HepG2 (cell line): ENCODE data around the gene TEX19. TPM values are rescaled to one million over a fixed set of nuclear protein-coding genes. Genes with fewer than 3 reads are reported as not detected.

Experiments used
- ATAC-seq: fragments of 200-7000 bp; cut with Tn5 transposase; 3 replicates; pipeline ENCODE4 v1.9.1; 2020; ENCODE audit warnings: mild to moderate bottlenecking, moderate library complexity
- BruUV-seq: library from RNA; stranded (reverse); fragments of 400-500 nt; replicated peaks from 2 replicates; lab custom pipeline; 2021; lab: Mats Ljungman, UMichigan
- CTCF ChIA-PET: fragments of 300-600 bp; formaldehyde crosslinking; extraction: SDS; loops from one replicate; lab custom pipeline; 2021; ENCODE audit warnings: low total read pairs, inconsistent platforms, low intra/inter-chr PET ratio; lab: Yijun Ruan, JAX
- POLR2A ChIA-PET: fragments of 350-600 bp; sonication (Branson Sonifier 250); formaldehyde crosslinking; loops from one replicate; lab custom pipeline; 2020; ENCODE audit warnings: antibody characterized with exemption, inconsistent platforms; lab: Yijun Ruan, JAX
- DNase-seq: peaks from one replicate; pipeline ENCODE4 v3.0.0-alpha.2; 2015; ENCODE audit warnings: low spot score
- FAIRE-seq: peaks from 3 replicates; lab custom pipeline; 2011; peaks lifted over from hg19 to GRCh38; lab: Jason Lieb, UNC
- H2AFZ ChIP-seq: one replicate; pipeline ENCODE4 v1.6.1; 2011; ENCODE audit warnings: low read length, inconsistent platforms
- H3K27ac ChIP-seq: fragments of 300-600 bp; 3 replicates; pipeline ENCODE4 v1.8.0; 2011; ENCODE audit warnings: mixed run types, mild to moderate bottlenecking, mixed read lengths, low read length, inconsistent platforms; ENCODE audit not compliant: insufficient read depth; ENCODE audit errors: extremely low read length
- H3K27me3 ChIP-seq, 2 experiments: fragments of 200-600 bp in 1 of 2; 2 replicates in 1 of 2; 3 replicates in 1 of 2; pipeline versions ENCODE4 v1.6.0 to v1.8.0; 2011; ENCODE audit warnings: low read length in 2 of 2, mild to moderate bottlenecking in 2 of 2, moderate library complexity in 2 of 2, inconsistent platforms in 1 of 2; ENCODE audit not compliant: insufficient read depth in 2 of 2, control insufficient read depth in 1 of 2
- H3K36me3 ChIP-seq, 2 experiments: fragments of 200-600 bp in 1 of 2; replicated peaks in 1 of 2; 2 replicates in 1 of 2; 3 replicates in 1 of 2; pipeline versions ENCODE4 v1.5.1 to v1.8.0; 2011; ENCODE audit warnings: low read length in 2 of 2, inconsistent platforms in 1 of 2; ENCODE audit not compliant: insufficient read depth in 2 of 2, control insufficient read depth in 1 of 2
- H3K4me1 ChIP-seq: 2 replicates; pipeline ENCODE4 v1.5.1; 2012; ENCODE audit warnings: low read length, inconsistent platforms; ENCODE audit not compliant: insufficient read depth
- H3K4me2 ChIP-seq: 2 replicates; pipeline ENCODE4 v1.6.0; 2011; ENCODE audit warnings: low read depth, low read length, inconsistent platforms
- H3K4me3 ChIP-seq, 3 experiments: fragments of 200-600 bp in 1 of 3; sonication (generic), shearing (Covaris generic) in 1 of 3; replicated peaks in 1 of 3; 2 replicates each; pipeline ENCODE4 v1.5.1; 2011 to 2016; ENCODE audit warnings: low read length in 3 of 3, inconsistent platforms in 2 of 3, low read depth in 2 of 3, mild to moderate bottlenecking in 2 of 3, control low read depth in 1 of 3, mixed read lengths in 1 of 3; ENCODE audit not compliant: insufficient read depth in 1 of 3
- H3K79me2 ChIP-seq: one replicate; pipeline ENCODE4 v1.6.1; 2011; ENCODE audit warnings: low read length, inconsistent platforms; ENCODE audit not compliant: insufficient read depth
- H3K9ac ChIP-seq: 2 replicates; pipeline ENCODE4 v1.6.0; 2011; ENCODE audit warnings: mild to moderate bottlenecking, low read depth, low read length, inconsistent platforms; ENCODE audit not compliant: insufficient read depth
- H3K9me3 ChIP-seq: 2 replicates; pipeline ENCODE4 v1.5.1; 2012; ENCODE audit warnings: mild to moderate bottlenecking, low read length
- H4K20me1 ChIP-seq: 2 replicates; pipeline ENCODE4 v1.6.0; 2011; ENCODE audit warnings: inconsistent platforms, mild to moderate bottlenecking, low read length, moderate library complexity; ENCODE audit not compliant: insufficient read depth
- CREM ChIP-seq, 2 experiments: sonication (generic) in 1 of 2; formaldehyde crosslinking in 1 of 2; IDR thresholded peaks; 2 replicates each; pipeline versions ENCODE4 v1.4.0 to v1.6.1; 2016 to 2020; ENCODE audit warnings: antibody characterized with exemption in 1 of 2, mild to moderate bottlenecking in 1 of 2, missing genetic modification reagents in 1 of 2
- ELK4 ChIP-seq: sonication (generic); formaldehyde crosslinking; IDR thresholded peaks from 2 replicates; pipeline ENCODE4 v1.9.0; 2021; ENCODE audit warnings: missing genetic modification reagents, borderline replicate concordance
- HOXA3 ChIP-seq: sonication (generic); formaldehyde crosslinking; IDR thresholded peaks from 2 replicates; pipeline ENCODE4 v1.5.0; 2020; ENCODE audit warnings: missing genetic modification reagents
- KAT8 ChIP-seq: IDR thresholded peaks from 2 replicates; pipeline ENCODE4 v1.6.1; 2016; ENCODE audit warnings: missing genetic modification reagents, missing compliant biosample characterization
- MAF1 ChIP-seq: sonication (generic); formaldehyde crosslinking; IDR thresholded peaks from 2 replicates; pipeline ENCODE4 v1.5.0; 2020; ENCODE audit warnings: missing genetic modification reagents, borderline replicate concordance
- MAX ChIP-seq: IDR thresholded peaks from 2 replicates; pipeline ENCODE4 v1.6.1; 2012; ENCODE audit warnings: inconsistent platforms
- MTA1 ChIP-seq: sonication (generic); formaldehyde crosslinking; IDR thresholded peaks from 2 replicates; pipeline ENCODE4 v1.4.0; 2020; ENCODE audit warnings: missing genetic modification reagents, mild to moderate bottlenecking, borderline replicate concordance
- PBX3 ChIP-seq: sonication (generic); formaldehyde crosslinking; IDR thresholded peaks from 2 replicates; pipeline ENCODE4 v1.8.1; 2023; ENCODE audit warnings: missing genetic modification reagents, inconsistent platforms, borderline replicate concordance
- TFDP1 ChIP-seq: IDR thresholded peaks from 2 replicates; pipeline ENCODE4 v1.6.1; 2016; ENCODE audit warnings: missing compliant biosample characterization, missing genetic modification reagents, borderline replicate concordance
- ZNF143 ChIP-seq: sonication (generic); formaldehyde crosslinking; IDR thresholded peaks from 2 replicates; pipeline ENCODE4 v1.4.0; 2020; ENCODE audit warnings: missing genetic modification reagents
- ZNF263 ChIP-seq: sonication (generic); formaldehyde crosslinking; IDR thresholded peaks from 2 replicates; pipeline ENCODE4 v1.4.0; 2020; ENCODE audit warnings: missing genetic modification reagents
- ZNF430 ChIP-seq: sonication (generic); formaldehyde crosslinking; IDR thresholded peaks from 2 replicates; pipeline ENCODE4 v1.9.0; 2021; ENCODE audit warnings: mild to moderate bottlenecking, missing genetic modification reagents
- ZNF501 ChIP-seq: sonication (generic); formaldehyde crosslinking; IDR thresholded peaks from 2 replicates; pipeline ENCODE4 v1.5.1; 2020; ENCODE audit warnings: mild to moderate bottlenecking, moderate library complexity, missing genetic modification reagents
- ZNF747 ChIP-seq: sonication (generic); formaldehyde crosslinking; IDR thresholded peaks from 2 replicates; pipeline ENCODE4 v1.8.1; 2023; ENCODE audit warnings: missing genetic modification reagents, mild to moderate bottlenecking, borderline replicate concordance
- ZNF75D ChIP-seq: sonication (generic); formaldehyde crosslinking; IDR thresholded peaks from 2 replicates; pipeline ENCODE4 v1.8.1; 2023; ENCODE audit warnings: missing genetic modification reagents, mild to moderate bottlenecking, borderline replicate concordance
- ZNF766 ChIP-seq: sonication (generic); formaldehyde crosslinking; IDR thresholded peaks from 2 replicates; pipeline ENCODE4 v1.5.0; 2020; ENCODE audit warnings: missing genetic modification reagents, borderline replicate concordance
- WGBS: methylation state at CpG from one replicate; pipeline ENCODE4 v1.1.6; 2017; ENCODE audit warnings: low lambda C conversion rate; 5-methylcytosine and 5-hydroxymethylcytosine counted together
- in situ Hi-C: cut with HindIII; loops from 2 replicates; pipeline ENCODE4 v1.10.0; 2017; ENCODE audit warnings: low pct_unique_long_range_greater_than_20kb; ENCODE audit not compliant: extremely low pct_ligation_motif_present
- intact Hi-C: fragments of 100-400 bp; cut with micrococcal nuclease; formaldehyde crosslinking; loops from one replicate; pipeline ENCODE4 v1.10.0; 2022; ENCODE audit not compliant: unreplicated experiment
- polyA plus RNA-seq, 8 experiments: library from polyadenylated mRNA; depleted of rRNA in 3 of 8; stranded (reverse) in 7 of 8; unstranded in 1 of 8; fragments of >200 nt; fragmentation: Illumina TruSeq in 4 of 8; extraction: Trizol in 4 of 8; gene quantifications; 2 replicates each; pipeline versions ENCODE4 v1.2.1 to v1.2.3, GENCODE V29; 2011 to 2016; ENCODE audit warnings: low read depth in 4 of 8, missing spikeins in 1 of 8, mixed read lengths in 1 of 8; ENCODE audit not compliant: insufficient read depth in 1 of 8
- total RNA-seq, 5 experiments: library from RNA; depleted of rRNA; stranded (reverse); fragments of >200 nt; fragmentation: Illumina TruSeq; extraction: Trizol; gene quantifications; 2 replicates each; pipeline ENCODE4 v1.2.3, GENCODE V29; 2016; ENCODE audit warnings: low read depth in 1 of 5

The TEX19 gene
- total and polyA plus RNA-seq, 2 of the 13 experiments (the other 11 are each of a cell fraction or from before 2014, with no cell fraction given), result 1.3 to 6.0 TPM

GRCh38 chr17:82354804-82355308 lies 4.2 kb upstream of the TEX19 start (continued):
- TF ChIP-seq CREM (IDR thresholded peaks at IDR 0.05) (no peak), CREM (CRISPR knock-in tag; IDR thresholded peaks at IDR 0.05) (no peak)

- intact Hi-C loops (no loop called here), in situ Hi-C loops (loop anchor here (10.0 kb wide), 1 partner anchor 199 kb away; no protein-coding TSS in a partner anchor)
- peak overlapping the region; percentile 9; the same call in 1 of the 2 replicates for H3K9ac ChIP-seq
- H3K9me3 ChIP-seq, result no peaks in the 10 kb centered on the region
- H4K20me1 ChIP-seq, result no peaks in the 10 kb centered on the region
- peak overlapping the region in 2 of 3 experiments; percentile 17 to 57; a peak in 1 of 6 replicates for H3K4me3 ChIP-seq
- ATAC-seq (no peak), FAIRE-seq (no peak), DNase-seq (no peak)
- no peaks in the 10 kb centered on the region for H3K79me2 ChIP-seq
- peak overlapping the region; percentile 68 for H3K4me2 ChIP-seq
- H2AFZ ChIP-seq, result no peak overlapping the region
- H3K36me3 ChIP-seq, result no peaks in the 10 kb centered on the region
- no peaks in the 10 kb centered on the region for H3K27me3 ChIP-seq
- WGBS, result 30% methylated on average over 11 of the region's 11 CpGs
- H3K27ac ChIP-seq, result no peak overlapping the region
- ChIA-PET CTCF (interaction anchor here (5.1 kb wide), 1 partner anchor 59 kb away, joined by 41 read pairs; no protein-coding TSS in a partner anchor), POLR2A (interaction anchor here (0.7 to 5.0 kb wide), 15 partner anchors 10 to 114 kb away, joined by 3 to 36 read pairs (median 4); no protein-coding TSS in a partner anchor)
- H3K4me1 ChIP-seq, result peaks cover 86% of the 10 kb centered on the region
- BruUV-seq, result no TSS peak
- TF ChIP-seq ZNF430 (CRISPR knock-in tag), result peak; percentile 58; the same call in 1 of the 2 replicates
- peak; percentile 81 for TF ChIP-seq ZNF143
- TF ChIP-seq ZNF766 (CRISPR knock-in tag), result peak; percentile 50; the same call in 1 of the 2 replicates
- TF ChIP-seq MTA1, result no peak
- TF ChIP-seq MAX, result 0 out of 2 replicates have a peak, but pooled peaks have one; percentile 42
- TF ChIP-seq ZNF75D (CRISPR knock-in tag), result 0 out of 2 replicates have a peak, but pooled peaks have one; percentile 39
- TF ChIP-seq KAT8 (CRISPR knock-in tag), result 0 out of 2 replicates have a peak, but pooled peaks have one; percentile 21
- TF ChIP-seq ELK4 (CRISPR knock-in tag), result 0 out of 2 replicates have a peak, but pooled peaks have one; percentile 35
- TF ChIP-seq ZNF263 (CRISPR knock-in tag), result 0 out of 2 replicates have a peak, but pooled peaks have one; percentile 37
- 0 out of 2 replicates have a peak, but pooled peaks have one; percentile 9 for TF ChIP-seq TFDP1 (CRISPR knock-in tag)
- TF ChIP-seq ZNF747 (CRISPR knock-in tag), result 0 out of 2 replicates have a peak, but pooled peaks have one; percentile 4
- peak; percentile 55 for TF ChIP-seq HOXA3 (CRISPR knock-in tag)
- TF ChIP-seq MAF1 (CRISPR knock-in tag), result 0 out of 2 replicates have a peak, but pooled peaks have one; percentile 43
- TF ChIP-seq ZNF501, result 0 out of 2 replicates have a peak, but pooled peaks have one; percentile 48
- no peak for TF ChIP-seq PBX3 (CRISPR knock-in tag)
Measured at GRCh38 chr17:82355770-82356427, 3.1 kb upstream of the TEX19 start.
